ENCODE measurements around the gene MAZ. TPM values are rescaled to one million over a fixed set of nuclear protein-coding genes. Genes with fewer than 3 reads are reported as not detected.

MAZ gene
- total RNA-seq, 1 donor from 2014 or later: 125 TPM

- H3K36me3 ChIP-seq (ENCODE audit: control insufficient read depth, insufficient read depth, low read length): peaks cover 40% of the 10 kb centered on the region
- DNase-seq (ENCODE audit: low read depth) (no peak), FAIRE-seq (no peak)
These were observed 27.8 kb downstream of the MAZ start for GRCh38 chr16:29834079-29834478.

GRCh38 chr16:29835926-29836325, 29.6 kb downstream of the MAZ start:
- FAIRE-seq (no peak), DNase-seq (ENCODE audit: low read depth) (no peak)
- Histone ChIP-seq H3K4me3 (ENCODE audit: low read depth, low read length) (no peak overlapping the region), H3K36me3 (ENCODE audit: control insufficient read depth, insufficient read depth, low read length) (peaks cover 41% of the 10 kb centered on the region), H3K27me3 (ENCODE audit: control insufficient read depth, insufficient read depth, low read length) (no peaks in the 10 kb centered on the region)
- TF ChIP-seq CTCF (IDR thresholded peaks at IDR 0.05; ENCODE audit: insufficient read depth, low read length, severe bottlenecking): no peak

More at GRCh38 chr16:29834079-29834478, 27.8 kb downstream of the MAZ start:
- no peak for TF ChIP-seq CTCF (IDR thresholded peaks at IDR 0.05; ENCODE audit: insufficient read depth, low read length, severe bottlenecking)
- Histone ChIP-seq H3K4me3 (ENCODE audit: low read depth, low read length) (no peak overlapping the region), H3K27me3 (ENCODE audit: control insufficient read depth, insufficient read depth, low read length) (no peaks in the 10 kb centered on the region)

GRCh38 chr16:29836623-29837022, 30.3 kb downstream of the MAZ start:
- no peak for FAIRE-seq
- H3K36me3 ChIP-seq (ENCODE audit: control insufficient read depth, insufficient read depth, low read length): peaks cover 42% of the 10 kb centered on the region

GRCh38 chr16:29837841-29838240, 31.5 kb downstream of the MAZ start:
- DNase-seq (ENCODE audit: low read depth) (no peak), FAIRE-seq (no peak)
- TF ChIP-seq CTCF (IDR thresholded peaks at IDR 0.05; ENCODE audit: insufficient read depth, low read length, severe bottlenecking): no peak
- Histone ChIP-seq H3K36me3 (ENCODE audit: control insufficient read depth, insufficient read depth, low read length) (peaks cover 45% of the 10 kb centered on the region), H3K27me3 (ENCODE audit: control insufficient read depth, insufficient read depth, low read length) (no peaks in the 10 kb centered on the region), H3K4me3 (ENCODE audit: low read depth, low read length) (no peak overlapping the region)

More at GRCh38 chr16:29836623-29837022, 30.3 kb downstream of the MAZ start:
- TF ChIP-seq CTCF (IDR thresholded peaks at IDR 0.05; ENCODE audit: insufficient read depth, low read length, severe bottlenecking): no peak
- no peak for DNase-seq (ENCODE audit: low read depth)
- H3K27me3 ChIP-seq (ENCODE audit: control insufficient read depth, insufficient read depth, low read length): no peaks in the 10 kb centered on the region
- no peak overlapping the region for H3K4me3 ChIP-seq (ENCODE audit: low read depth, low read length)

GRCh38 chr16:29839822-29840221, 33.5 kb downstream of the MAZ start:
- peaks cover 38% of the 10 kb centered on the region for H3K36me3 ChIP-seq (ENCODE audit: control insufficient read depth, insufficient read depth, low read length)
- no peaks in the 10 kb centered on the region for H3K27me3 ChIP-seq (ENCODE audit: control insufficient read depth, insufficient read depth, low read length)
- no peak for DNase-seq (ENCODE audit: low read depth)
- FAIRE-seq: no peak
- H3K4me3 ChIP-seq (ENCODE audit: low read depth, low read length): no peak overlapping the region
- no peak for TF ChIP-seq CTCF (IDR thresholded peaks at IDR 0.05; ENCODE audit: insufficient read depth, low read length, severe bottlenecking)

- FAIRE-seq (no peak), DNase-seq (ENCODE audit: low read depth) (no peak)
- peaks cover 36% of the 10 kb centered on the region for H3K36me3 ChIP-seq (ENCODE audit: control insufficient read depth, insufficient read depth, low read length)
- H3K27me3 ChIP-seq (ENCODE audit: control insufficient read depth, insufficient read depth, low read length): no peaks in the 10 kb centered on the region
- no peak for TF ChIP-seq CTCF (IDR thresholded peaks at IDR 0.05; ENCODE audit: insufficient read depth, low read length, severe bottlenecking)
- H3K4me3 ChIP-seq (ENCODE audit: low read depth, low read length): no peak overlapping the region
These were observed 33.9 kb downstream of the MAZ start for GRCh38 chr16:29840240-29840639.
